Hippocampal formation (tissue), 2 donors: ENCODE results near the gene ADRB2.
"Not testable (repeated sequence)": the region's sequence is repeated elsewhere in the genome, so short reads cannot be mapped to it uniquely, and the experiment has no call there.

Source experiments
- DNase-seq, 2 donors: peaks; one replicate each; lab custom pipeline; 2025; lab: John Stamatoyannopoulos, UW

ADRB2 gene

DNA sequence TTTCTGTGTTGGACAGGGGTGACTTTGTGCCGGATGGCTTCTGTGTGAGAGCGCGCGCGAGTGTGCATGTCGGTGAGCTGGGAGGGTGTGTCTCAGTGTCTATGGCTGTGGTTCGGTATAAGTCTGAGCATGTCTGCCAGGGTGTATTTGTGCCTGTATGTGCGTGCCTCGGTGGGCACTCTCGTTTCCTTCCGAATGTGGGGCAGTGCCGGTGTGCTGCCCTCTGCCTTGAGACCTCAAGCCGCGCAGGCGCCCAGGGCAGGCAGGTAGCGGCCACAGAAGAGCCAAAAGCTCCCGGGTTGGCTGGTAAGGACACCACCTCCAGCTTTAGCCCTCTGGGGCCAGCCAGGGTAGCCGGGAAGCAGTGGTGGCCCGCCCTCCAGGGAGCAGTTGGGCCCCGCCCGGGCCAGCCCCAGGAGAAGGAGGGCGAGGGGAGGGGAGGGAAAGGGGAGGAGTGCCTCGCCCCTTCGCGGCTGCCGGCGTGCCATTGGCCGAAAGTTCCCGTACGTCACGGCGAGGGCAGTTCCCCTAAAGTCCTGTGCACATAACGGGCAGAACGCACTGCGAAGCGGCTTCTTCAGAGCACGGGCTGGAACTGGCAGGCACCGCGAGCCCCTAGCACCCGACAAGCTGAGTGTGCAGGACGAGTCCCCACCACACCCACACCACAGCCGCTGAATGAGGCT lies at the start of gene ADRB2:
Gene ADRB2, plus strand, starts transcription at position 559 of the 686 bp plus-strand sequence. CDS start 221 bp downstream, outside the sequence.
- peak; percentile 83 to 85 for DNase-seq

DNA sequence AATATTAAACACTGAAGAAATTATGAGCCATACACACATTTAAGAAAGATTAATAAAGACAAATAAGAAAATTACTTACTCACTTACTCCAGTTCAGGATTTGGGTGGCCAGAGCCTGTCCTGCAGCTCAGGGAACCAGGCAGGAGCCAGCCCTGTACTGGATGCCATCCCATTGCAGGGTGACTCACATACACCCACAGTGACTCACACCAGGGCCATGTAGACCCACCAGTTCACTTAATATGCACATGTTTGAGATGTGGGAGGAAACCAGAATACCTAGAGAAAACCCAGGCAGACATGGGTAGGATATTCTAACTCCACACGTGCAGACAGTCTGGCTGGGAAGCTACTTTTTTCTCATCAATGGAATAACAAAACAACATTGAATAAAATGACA lies 49.6 kb upstream of the ADRB2 start:
- no peak for DNase-seq

DNA sequence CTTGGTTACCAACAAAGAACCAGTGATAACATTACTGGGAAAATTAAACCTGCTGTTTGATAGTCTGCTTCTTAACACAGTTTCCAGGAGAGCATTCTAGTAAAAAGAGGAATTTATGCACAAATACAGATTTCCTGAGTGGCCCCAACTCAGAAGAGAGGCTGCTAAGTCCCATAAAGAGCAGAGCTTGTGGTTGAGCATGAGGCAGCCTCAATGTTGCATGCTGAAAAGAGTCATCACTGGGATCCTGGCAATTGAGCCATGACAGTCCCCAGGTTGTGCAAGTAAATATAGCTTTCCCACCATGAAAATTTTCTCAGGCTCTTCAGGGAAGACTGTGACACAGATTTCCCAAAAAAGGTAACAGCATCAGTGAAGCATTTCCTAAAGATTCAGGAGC lies 47.5 kb upstream of the ADRB2 start:
- no peak for DNase-seq

DNA sequence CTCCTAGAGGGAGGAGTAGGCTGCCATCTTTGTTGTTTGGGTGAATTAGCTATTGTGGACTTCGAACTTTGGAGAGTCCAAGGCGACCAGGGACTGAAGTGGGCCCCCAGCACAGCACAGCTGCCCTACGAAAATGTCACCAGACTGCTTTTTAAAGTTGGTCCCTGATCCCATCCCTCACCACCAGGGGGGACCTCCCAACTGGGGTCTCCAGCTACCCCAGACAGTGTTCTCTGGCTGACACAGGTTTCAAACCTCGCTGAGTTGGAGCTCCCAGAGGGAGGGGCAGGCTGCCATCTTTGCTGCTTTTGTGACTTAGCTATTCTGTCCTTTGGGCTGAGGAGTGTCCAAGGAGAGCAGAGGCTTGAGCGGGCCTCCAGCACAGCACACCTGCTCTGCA lies 45.7 kb upstream of the ADRB2 start:
- DNase-seq = no peak

DNA sequence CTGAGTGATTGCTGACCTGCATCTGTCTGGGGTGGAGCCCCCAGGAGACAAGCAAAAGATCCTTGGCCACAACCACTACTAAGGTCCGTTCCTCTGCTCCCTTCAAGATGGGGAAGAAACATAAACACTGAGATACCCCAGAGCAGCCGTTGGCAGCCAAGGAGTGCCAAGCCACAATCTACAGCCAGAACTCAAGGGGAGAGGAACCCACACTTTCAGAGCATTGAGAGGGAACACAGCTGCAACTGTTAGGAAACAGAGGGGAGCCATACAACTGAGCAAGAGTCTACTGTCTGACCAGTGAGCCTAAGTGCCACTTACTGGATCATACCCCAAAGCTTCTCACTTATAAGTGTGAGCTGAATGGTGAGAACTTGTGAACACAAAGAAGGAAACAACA lies 44.6 kb upstream of the ADRB2 start:
- DNase-seq = no peak

DNA sequence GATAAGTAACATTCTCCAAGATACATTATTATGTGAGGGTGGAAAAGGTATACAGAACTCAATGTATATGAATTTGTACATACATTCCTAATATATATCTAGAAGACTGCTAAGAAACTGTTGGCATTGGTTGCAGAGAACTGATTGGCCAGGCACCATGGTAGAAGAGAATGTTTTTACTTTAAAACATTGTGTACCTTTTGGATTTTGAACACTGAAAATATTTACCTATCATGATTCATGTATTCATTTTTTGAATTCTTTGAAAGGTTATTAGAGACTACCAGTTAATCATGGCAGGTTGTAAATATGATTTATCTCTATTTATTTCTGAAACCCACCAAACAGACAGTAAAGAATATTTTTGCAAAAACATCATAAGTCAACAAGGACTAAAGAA lies 41.2 kb upstream of the ADRB2 start:
- no peak for DNase-seq

DNA sequence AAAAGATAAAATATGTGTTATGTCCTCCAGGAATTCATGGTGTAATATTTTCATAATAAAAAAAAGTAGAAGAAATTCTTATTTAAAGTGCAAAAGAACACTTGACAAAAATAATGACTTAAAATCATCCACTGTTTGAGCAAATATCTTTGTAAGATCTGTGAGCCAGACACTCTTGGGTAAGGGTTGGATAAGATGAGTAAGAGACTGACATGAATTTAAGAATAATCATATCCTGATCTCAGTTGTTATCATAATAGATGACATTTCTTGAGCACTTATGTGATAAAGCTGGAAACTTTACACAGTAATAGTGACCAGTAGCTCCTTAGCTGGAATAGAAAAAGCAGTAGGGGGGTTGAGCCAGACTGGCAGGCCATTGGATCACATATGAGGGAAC lies 40.0 kb upstream of the ADRB2 start:
- DNase-seq = no peak

DNA sequence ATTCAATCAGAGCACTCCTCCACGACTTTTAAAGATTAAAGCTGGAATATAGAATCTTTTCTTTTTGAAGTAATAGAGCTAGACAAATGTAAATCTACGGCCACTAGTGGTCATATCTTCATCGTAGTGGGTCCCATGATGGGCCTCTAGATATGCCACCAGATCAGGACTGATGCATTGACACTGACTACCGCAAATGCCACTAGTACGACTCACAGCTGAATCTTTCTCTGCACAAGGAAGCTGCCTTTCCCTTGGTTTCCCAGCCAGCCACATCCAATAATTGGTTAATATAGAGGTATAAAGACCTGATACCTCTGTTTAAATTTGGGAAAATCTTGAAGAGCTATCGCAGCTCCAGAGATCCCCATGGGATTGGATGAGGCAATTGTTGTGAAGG lies 37.8 kb upstream of the ADRB2 start:
- no peak for DNase-seq

DNA sequence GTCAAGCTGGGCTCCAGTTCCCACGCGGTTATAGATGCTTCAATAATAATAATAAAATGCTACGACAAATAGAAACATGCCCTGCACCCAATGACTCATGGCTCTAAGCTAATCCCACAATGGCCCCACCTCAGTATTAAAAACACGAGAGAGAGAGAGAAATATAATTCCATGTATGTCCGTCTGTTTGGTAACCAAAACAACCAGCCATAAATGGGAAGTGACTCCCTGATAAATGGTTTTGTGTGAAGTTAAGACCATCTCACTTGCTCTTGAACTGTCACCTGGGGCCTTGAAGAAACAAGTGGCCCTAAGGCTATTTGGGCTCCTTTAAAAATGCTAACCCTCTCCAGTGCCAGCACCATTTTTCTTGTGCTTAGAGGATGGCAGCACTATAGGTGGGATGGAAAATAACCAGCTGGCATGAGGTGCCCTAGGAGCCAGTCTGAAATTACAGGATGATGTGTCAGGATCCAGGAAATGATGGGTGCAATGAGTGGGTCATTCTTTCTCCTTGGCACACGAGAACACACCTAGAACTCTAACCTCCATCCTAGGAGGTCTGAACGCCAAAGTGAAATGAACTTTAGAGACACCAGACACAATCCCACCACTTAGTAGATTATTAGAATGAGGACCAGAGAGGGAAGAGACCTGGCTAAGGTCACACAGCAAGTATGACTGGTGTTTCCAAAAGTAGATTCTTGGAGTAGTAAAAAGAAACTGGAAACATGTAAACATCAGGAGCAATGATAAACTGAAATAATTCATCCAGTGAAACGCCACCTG lies 35.7 kb upstream of the ADRB2 start:
- no peak for DNase-seq

DNA sequence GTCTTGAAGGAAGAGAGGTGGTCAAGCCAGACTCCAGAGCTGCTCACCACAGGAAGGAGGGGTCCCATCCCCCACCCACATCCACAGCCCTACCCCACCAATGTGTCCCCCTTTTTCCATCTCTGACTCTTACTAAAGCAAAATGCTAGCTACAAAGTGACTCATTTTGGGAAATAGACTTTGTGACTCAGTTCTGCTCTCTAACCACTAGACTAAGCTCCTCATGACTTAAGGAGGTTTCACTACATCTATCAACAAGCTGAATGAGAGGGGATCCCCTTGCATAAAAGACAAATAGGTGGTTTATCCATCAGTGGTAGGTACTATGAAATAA lies 35.1 kb upstream of the ADRB2 start:
- no peak for DNase-seq

DNA sequence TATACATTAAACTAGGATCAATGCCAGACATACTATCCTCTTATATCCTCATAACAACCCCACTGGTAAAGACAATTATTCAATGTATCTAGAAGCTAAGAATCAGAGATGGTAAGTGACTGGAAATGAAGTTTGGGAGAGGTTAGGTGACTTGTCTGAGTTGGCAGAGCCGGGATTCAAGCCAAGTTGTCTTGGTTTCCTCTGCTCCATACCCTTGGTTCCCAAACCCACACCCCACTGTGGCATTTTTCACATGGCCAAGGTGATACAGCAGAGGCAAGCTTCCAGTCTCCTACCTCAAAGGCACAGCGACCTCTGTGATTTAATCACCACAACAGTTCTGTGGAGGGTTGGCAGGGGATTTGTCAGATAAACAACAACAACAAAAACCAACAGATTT lies 34.7 kb upstream of the ADRB2 start:
- DNase-seq = no peak

DNA sequence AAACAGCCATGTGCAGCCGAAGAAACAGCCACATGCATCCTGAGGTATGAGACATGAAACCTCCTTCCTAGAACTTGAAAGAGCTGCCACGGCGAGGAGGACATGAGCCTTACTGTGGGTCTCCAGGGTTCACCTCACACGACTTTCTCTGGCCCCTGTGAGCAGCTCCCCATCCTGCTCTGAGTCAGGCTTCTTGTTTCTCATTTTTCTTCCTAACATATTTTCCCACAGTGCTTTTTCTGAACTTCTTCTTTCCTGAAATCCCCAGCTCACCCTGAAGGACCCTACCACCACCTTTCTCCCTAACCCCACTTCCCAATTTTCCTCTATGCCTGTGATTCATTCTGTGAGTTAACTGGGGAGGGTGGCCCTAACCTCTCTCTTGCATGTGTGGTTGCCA lies 33.7 kb upstream of the ADRB2 start:
- DNase-seq = no peak

DNA sequence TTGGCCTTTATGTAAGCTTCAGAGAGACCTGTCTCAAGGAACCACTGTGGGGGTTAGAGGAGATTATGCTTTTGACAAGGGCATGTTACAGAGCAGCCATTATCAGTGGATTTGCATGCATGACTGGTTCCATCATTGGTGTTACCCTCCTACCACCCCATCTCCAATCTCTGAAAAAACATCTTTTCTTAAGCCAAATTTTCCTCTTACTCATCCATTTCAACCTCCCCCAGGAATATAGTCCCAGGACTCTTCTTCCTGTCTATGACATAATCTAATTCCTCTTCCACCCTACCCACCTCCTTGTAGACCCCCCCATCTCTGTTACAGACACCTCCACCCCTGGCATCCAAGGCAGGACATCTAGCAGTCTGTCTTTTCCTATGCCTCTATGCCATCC lies 33.1 kb upstream of the ADRB2 start:
- no peak for DNase-seq

DNA sequence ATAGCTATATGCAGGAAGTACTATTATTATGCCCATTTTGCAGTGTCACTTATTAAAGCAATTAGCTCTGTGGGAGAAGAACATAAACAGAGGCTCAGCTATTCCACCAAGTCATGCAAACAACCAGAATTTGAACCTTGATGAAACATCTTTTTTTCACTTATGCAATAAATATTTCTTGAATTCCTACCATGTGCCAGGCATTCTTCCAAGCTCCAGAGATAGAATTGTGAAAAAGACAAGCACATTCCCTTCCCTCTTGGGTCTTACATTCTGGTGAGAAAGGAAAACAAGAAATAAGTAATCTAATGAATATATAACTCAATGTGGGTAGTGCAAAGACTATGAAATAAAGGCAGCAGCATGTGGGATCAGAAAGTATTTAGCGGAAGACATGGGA lies 32.1 kb upstream of the ADRB2 start:
- DNase-seq = no peak

DNA sequence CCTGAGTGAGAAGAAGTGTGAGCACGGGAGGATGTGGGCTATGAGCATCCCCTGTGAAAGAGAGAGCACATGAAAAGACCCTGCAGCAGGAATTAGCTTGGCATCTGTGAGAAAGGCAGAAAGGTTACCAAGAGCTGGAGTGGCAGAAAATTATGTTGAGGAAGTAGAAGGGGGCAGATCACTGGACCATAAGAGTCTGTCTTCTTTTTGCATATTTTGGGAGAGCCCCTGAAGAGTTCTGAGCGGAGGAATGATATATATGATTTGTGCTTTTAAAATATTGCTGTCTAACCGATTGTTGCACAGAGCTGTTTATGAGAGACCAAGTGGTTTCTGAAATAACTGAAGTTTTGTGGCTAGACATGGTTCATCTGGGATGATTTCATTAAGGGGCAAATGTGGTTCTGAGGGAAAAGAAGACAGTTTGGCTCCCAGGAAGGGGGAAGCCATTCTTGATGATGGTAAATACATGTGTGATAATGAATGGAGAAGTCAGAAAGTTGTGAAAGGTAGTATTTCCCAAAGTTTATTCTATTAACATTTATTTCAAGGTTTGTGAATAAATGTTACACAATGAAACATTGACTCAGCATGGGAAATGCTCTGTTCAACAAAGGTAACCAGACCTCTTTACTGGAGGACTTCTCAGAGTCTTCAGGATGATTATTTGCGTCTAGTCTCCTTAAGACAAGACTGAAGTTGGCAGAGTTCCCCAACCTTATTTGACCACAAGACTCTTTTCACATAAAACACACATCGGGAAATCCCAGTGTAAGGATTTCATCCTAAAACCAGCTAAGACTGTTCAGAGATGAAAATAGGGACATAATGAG lies 31.5 kb upstream of the ADRB2 start:
- no peak for DNase-seq

DNA sequence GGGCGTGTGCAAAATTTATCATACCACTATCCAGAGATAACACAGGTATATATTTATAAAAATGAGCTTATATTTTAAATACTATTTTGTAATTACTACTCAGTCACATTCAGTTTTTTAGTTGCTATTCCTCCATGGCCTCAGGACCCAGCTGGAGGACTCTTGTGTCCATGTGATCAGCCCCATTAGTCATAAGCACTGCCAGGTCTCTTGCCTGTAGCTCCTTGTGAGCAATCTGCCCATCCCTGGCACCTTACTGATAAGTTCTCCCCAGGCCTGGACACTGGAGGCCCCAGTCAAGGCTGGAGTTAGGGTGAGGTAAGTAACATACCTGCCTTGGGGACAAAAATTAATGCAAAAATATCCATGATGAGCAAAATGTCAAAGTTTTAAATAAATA lies 29.5 kb upstream of the ADRB2 start:
- no peak for DNase-seq

DNA sequence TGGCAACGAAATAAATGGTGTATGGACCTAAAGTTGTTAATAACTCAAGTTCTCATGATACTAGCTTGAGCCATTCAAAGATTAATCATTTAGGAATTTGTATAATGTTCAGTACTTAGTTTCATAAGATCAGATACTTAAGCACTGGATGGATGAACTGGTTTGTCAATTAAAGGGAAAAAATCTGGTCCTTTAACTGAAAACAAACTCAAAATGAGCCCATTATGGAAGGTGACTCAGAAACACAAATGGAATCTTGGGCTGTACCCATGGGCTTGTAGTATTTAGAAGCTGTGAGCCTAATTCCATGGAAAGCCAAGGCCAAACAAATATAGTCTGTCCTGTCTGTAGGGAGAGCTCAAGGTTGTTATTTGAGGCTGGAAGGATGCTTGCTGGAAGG lies 27.6 kb upstream of the ADRB2 start:
- DNase-seq = no peak

DNA sequence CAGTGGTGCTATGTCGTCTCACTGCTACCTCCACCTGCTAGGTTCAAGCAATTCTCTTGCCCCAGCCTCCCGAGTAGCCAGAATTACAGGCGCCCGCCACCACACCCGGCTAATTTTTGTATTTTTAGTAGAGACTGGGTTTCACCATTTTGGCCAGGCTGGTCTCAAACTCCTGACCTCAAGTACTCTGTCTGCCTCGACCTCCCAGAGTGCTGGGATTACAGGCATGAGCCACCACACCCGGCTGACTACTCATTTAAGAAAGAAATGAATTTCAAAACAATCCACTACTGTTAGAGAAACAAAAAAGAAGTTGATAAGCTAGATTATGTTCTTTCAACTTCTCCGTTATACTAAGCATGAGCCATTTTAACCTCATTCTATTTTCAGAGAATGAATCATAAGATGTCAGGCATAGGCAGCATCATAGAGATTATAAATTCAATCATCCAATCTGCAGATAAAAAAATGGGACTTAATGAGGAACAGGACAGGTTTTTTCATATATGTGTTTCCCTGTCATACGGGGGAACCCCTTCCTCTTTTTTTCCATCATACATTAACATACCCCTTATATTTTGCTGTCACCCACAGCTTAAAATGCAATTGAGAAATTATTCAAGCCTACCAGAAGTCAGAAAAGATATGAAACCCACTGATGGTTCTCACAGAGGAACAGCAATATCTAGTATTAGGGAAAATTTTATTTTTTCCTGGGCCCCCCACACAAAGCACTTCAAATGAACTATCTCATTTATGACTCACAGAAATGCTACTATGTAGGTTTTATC lies 26.5 kb upstream of the ADRB2 start:
- DNase-seq = no peak

DNA sequence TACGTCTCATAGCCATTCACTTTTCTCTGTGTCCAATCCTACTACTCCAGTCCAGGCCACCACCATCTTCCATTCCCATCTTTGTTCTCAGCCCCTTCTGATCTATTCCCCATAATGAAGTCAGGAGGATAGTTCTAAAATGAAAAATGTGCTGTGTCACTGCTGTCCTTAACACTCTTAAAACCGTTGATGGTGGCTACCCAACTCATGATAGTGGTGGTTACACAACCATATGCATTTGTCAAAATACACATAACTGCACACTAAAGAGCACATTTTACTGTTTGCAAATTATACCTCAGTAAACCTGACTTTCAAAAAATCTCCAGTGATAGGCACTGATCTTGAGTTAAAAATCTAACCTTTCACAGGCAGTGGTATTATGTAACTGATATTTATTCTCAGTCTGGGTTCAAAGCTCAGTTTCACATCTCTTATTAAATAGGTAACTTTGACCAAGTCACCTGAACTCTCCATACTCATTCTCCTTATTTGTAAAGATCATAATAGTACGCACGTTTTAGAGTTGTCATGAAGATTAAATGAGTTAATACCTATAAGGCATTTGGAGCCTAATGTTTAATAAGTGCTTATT lies 24.6 kb upstream of the ADRB2 start:
- no peak for DNase-seq

DNA sequence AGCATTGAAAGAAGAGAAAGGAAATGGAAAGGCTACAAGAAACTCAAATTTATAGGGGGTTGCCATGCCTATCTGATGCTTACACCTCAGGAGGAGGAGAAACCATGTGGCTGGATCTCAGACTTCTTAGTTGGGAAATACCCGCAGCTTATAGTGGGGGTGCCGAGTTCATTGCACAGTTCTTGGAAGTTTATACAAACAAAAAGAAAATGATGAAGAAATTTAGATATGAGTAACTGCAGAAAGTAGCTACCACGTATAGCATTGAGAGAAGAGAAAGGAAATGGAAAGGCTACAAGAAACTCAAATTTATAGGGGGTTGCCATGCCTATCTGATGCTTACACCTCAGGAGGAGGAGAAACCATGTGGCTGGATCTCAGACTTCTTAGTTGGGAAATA lies 23.0 kb upstream of the ADRB2 start:
- not testable (repeated sequence) for DNase-seq

DNA sequence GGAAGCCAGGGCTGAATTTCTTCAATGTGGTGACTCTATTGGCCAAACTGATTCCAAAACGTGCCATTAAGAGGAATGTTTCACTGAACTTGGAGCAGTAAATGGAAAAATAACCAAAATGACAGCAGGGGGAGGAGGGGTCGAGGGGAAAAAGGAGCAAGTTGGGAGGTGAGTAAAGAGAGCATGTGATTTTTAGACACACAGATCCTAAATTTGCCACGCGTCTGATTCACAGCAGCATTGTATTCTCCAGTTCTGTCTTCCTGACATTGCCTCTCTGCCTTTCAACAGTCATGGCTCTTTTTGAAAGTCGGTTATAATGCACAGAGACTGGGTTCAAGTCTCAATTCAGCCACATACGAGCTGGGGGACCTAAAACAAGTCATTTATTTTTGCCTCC lies 22.0 kb upstream of the ADRB2 start:
- no peak for DNase-seq
